HEK293 (cell line): Measurements from ENCODE around the gene NOXO1.

ENCODE experiments used
- CTCF ChIA-PET: fragments of 350-600 bp; formaldehyde crosslinking; extraction: SDS; loops from one replicate; lab custom pipeline; 2021; ENCODE audit warnings: antibody characterized with exemption; lab: Yijun Ruan, JAX
- POLR2A ChIA-PET: fragments of 300-600 bp; formaldehyde crosslinking; extraction: SDS; loops from one replicate; lab custom pipeline; 2020; ENCODE audit warnings: antibody characterized with exemption, inconsistent platforms; lab: Yijun Ruan, JAX
- H3K27ac ChIP-seq: fragments of 200-500 bp; sonication (Bioruptor generic); 2 replicates; pipeline ENCODE4 v1.5.1; 2014; ENCODE audit warnings: low read depth, low read length, control low read depth, inconsistent platforms; ENCODE audit errors: extremely low read depth
- H3K36me3 ChIP-seq, 2 experiments: fragments of 200-500 bp in 1 of 2; sonication (Bioruptor generic) in 1 of 2; 1 replicate in 1 of 2; 2 replicates in 1 of 2; pipeline ENCODE4 v1.5.1; 2014 to 2017; ENCODE audit warnings: inconsistent platforms in 2 of 2, low read length in 2 of 2; ENCODE audit not compliant: control insufficient read depth in 2 of 2, insufficient read depth in 1 of 2
- H3K4me1 ChIP-seq: fragments of 200-500 bp; sonication (Bioruptor generic); 2 replicates; pipeline ENCODE4 v1.5.1; 2014; ENCODE audit warnings: mild to moderate bottlenecking, low read length, inconsistent platforms; ENCODE audit not compliant: control insufficient read depth, insufficient read depth
- H3K4me3 ChIP-seq: 2 replicates; pipeline ENCODE4 v1.5.1; 2011; ENCODE audit warnings: low read depth, mild to moderate bottlenecking, control low read depth, low read length, moderate library complexity
- H3K9me3 ChIP-seq: fragments of 200-500 bp; sonication (Bioruptor generic); 2 replicates; pipeline ENCODE4 v1.5.1; 2014; ENCODE audit warnings: low read depth, low read length, inconsistent platforms; ENCODE audit not compliant: control insufficient read depth, insufficient read depth
- GLIS2 ChIP-seq: fragments of 450-650 bp; formaldehyde crosslinking; IDR thresholded peaks from 2 replicates; pipeline ENCODE4 v1.5.1; 2016; ENCODE audit warnings: missing biosample characterization, missing genetic modification characterization
- HIC1 ChIP-seq: fragments of 450-650 bp; formaldehyde crosslinking; IDR thresholded peaks from 2 replicates; pipeline ENCODE4 v1.5.1; 2016; ENCODE audit warnings: missing biosample characterization, missing genetic modification characterization
- KLF10 ChIP-seq: fragments of 450-650 bp; IDR thresholded peaks from 2 replicates; pipeline ENCODE4 v1.5.1; 2018; ENCODE audit warnings: missing biosample characterization, mild to moderate bottlenecking, missing genetic modification characterization
- KLF17 ChIP-seq: fragments of 450-650 bp; formaldehyde crosslinking; IDR thresholded peaks from 2 replicates; pipeline ENCODE4 v1.5.1; 2016; ENCODE audit warnings: missing biosample characterization, missing genetic modification characterization
- KLF7 ChIP-seq: fragments of 450-650 bp; formaldehyde crosslinking; IDR thresholded peaks from 2 replicates; pipeline ENCODE4 v1.5.1; 2016; ENCODE audit warnings: missing biosample characterization, missing genetic modification characterization, borderline replicate concordance
- KLF9 ChIP-seq: fragments of 450-650 bp; formaldehyde crosslinking; IDR thresholded peaks from 2 replicates; pipeline ENCODE4 v1.5.1; 2016; ENCODE audit warnings: missing biosample characterization, missing genetic modification characterization, low read depth
- OSR2 ChIP-seq: fragments of 450-650 bp; formaldehyde crosslinking; IDR thresholded peaks from 2 replicates; pipeline ENCODE4 v1.5.1; 2016; ENCODE audit warnings: missing biosample characterization, missing genetic modification characterization
- PRDM1 ChIP-seq: fragments of 450-650 bp; formaldehyde crosslinking; IDR thresholded peaks from 2 replicates; pipeline ENCODE4; 2016; ENCODE audit warnings: missing biosample characterization, missing genetic modification characterization
- PRDM2 ChIP-seq: fragments of 450-650 bp; formaldehyde crosslinking; IDR thresholded peaks from 2 replicates; pipeline ENCODE4 v1.5.1; 2016; ENCODE audit warnings: missing biosample characterization, missing genetic modification characterization, borderline replicate concordance
- SP7 ChIP-seq: fragments of 450-650 bp; formaldehyde crosslinking; IDR thresholded peaks from 2 replicates; pipeline ENCODE4 v1.5.1; 2016; ENCODE audit warnings: missing biosample characterization, missing genetic modification characterization
- WT1 ChIP-seq: fragments of 450-650 bp; formaldehyde crosslinking; IDR thresholded peaks from 2 replicates; pipeline ENCODE4 v1.5.1; 2016; ENCODE audit warnings: missing biosample characterization, missing genetic modification characterization
- ZBTB10 ChIP-seq: fragments of 450-650 bp; formaldehyde crosslinking; IDR thresholded peaks from 2 replicates; pipeline ENCODE4 v1.5.1; 2016; ENCODE audit warnings: missing biosample characterization, missing genetic modification characterization
- ZBTB20 ChIP-seq: fragments of 450-650 bp; formaldehyde crosslinking; IDR thresholded peaks from 2 replicates; pipeline ENCODE4 v1.5.1; 2016; ENCODE audit warnings: missing biosample characterization, missing genetic modification characterization
- ZNF10 ChIP-seq: fragments of 450-650 bp; formaldehyde crosslinking; IDR thresholded peaks from 2 replicates; pipeline ENCODE4 v1.5.1; 2017; ENCODE audit warnings: missing biosample characterization, missing genetic modification characterization
- ZNF18 ChIP-seq: fragments of 450-650 bp; formaldehyde crosslinking; IDR thresholded peaks from 2 replicates; pipeline ENCODE4 v1.5.1; 2016; ENCODE audit warnings: missing biosample characterization, missing genetic modification characterization
- ZNF2 ChIP-seq: fragments of 450-650 bp; formaldehyde crosslinking; IDR thresholded peaks from 2 replicates; pipeline ENCODE4 v1.5.1; 2016; ENCODE audit warnings: missing biosample characterization, missing genetic modification characterization
- ZNF335 ChIP-seq: fragments of 450-650 bp; formaldehyde crosslinking; conservative IDR thresholded peaks from 2 replicates; pipeline ENCODE4 v1.5.1; 2016; ENCODE audit warnings: missing biosample characterization, missing genetic modification characterization
- ZNF629 ChIP-seq: fragments of 450-650 bp; formaldehyde crosslinking; IDR thresholded peaks from 2 replicates; pipeline ENCODE4 v1.5.1; 2017; ENCODE audit warnings: missing biosample characterization, missing genetic modification characterization
- ZXDB ChIP-seq: fragments of 450-650 bp; formaldehyde crosslinking; IDR thresholded peaks from 2 replicates; pipeline ENCODE4 v1.5.1; 2016; ENCODE audit warnings: missing biosample characterization, missing genetic modification characterization

NOXO1 gene

GRCh38 chr16:1962161-1963153 is 18.8 kb downstream of the NOXO1 start (continued):
- 0 out of 2 replicates have a peak, but pooled peaks have one; percentile 13 for TF ChIP-seq ZBTB10 (tag by site-specific recombination)
- peak; percentile 70 for TF ChIP-seq GLIS2
- TF ChIP-seq HIC1, result peak; percentile 98
- peak; percentile 41; the same call in 1 of the 2 replicates for TF ChIP-seq SP7 (tag by site-specific recombination)
- peak; percentile 17; the same call in 1 of the 2 replicates for TF ChIP-seq WT1
- TF ChIP-seq KLF7 (tag by site-specific recombination), result 0 out of 2 replicates have a peak, but pooled peaks have one; percentile 17
- TF ChIP-seq KLF17, result peak; percentile 20; the same call in 1 of the 2 replicates
- TF ChIP-seq ZNF629 (tag by site-specific recombination), result peak; percentile 61
- peak; percentile 90 for TF ChIP-seq ZNF10
- TF ChIP-seq PRDM2 (tag by site-specific recombination), result peak; percentile 91; the same call in 1 of the 2 replicates
- peak; percentile 12 for TF ChIP-seq ZNF335
- TF ChIP-seq, all 188 proteins: peak for 24; not testable (repeated sequence) for 164

GRCh38 chr16:1961651-1962067 is 19.6 kb downstream of the NOXO1 start:
- H3K36me3 ChIP-seq, result peaks cover 0 to 37% of the 10 kb centered on the region in 2 experiments; a peak in 1 of 3 replicates
- no peak overlapping the region for H3K4me3 ChIP-seq
- H3K9me3 ChIP-seq, result no peaks in the 10 kb centered on the region
- CTCF ChIA-PET, result interaction anchor here (1.7 to 2.1 kb wide), 2 partner anchors 10 to 42 kb away, joined by 4 to 6 read pairs; partner anchors contain the start of gene TBL3
- no peaks in the 10 kb centered on the region; the same call in 1 of the 2 replicates for H3K4me1 ChIP-seq
- H3K27ac ChIP-seq, result peak overlapping the region; percentile 100; the same call in 1 of the 2 replicates
- POLR2A ChIA-PET, result interaction anchor here (0.6 to 2.4 kb wide), 9 partner anchors 10 to 396 kb away, joined by 3 to 17 read pairs (median 4); partner anchors contain the start of genes GFER, NOXO1, TBL3 and TRAF7
- peak; percentile 46 for TF ChIP-seq ZNF10
- peak; percentile 82 for TF ChIP-seq ZNF18
- TF ChIP-seq ZXDB (tag by site-specific recombination), result peak; percentile 76
- peak; percentile 78 for TF ChIP-seq ZBTB20 (tag by site-specific recombination)
- TF ChIP-seq KLF10 (tag by site-specific recombination), result peak; percentile 61; the same call in 1 of the 2 replicates
- peak; percentile 63 for TF ChIP-seq OSR2 (tag by site-specific recombination)
- no peak for TF ChIP-seq PRDM1 (tag by site-specific recombination)
- 0 out of 2 replicates have a peak, but pooled peaks have one; percentile 10 for TF ChIP-seq ZNF2 (tag by site-specific recombination)
- TF ChIP-seq KLF9, result 0 out of 2 replicates have a peak, but pooled peaks have one; percentile 10
- TF ChIP-seq ZNF335, result peak; percentile 34
